HEK293 (cell line): ENCODE data around the gene CCDC179.

Experiments used
- CTCF ChIA-PET: fragments of 350-600 bp; formaldehyde crosslinking; extraction: SDS; loops from one replicate; lab custom pipeline; 2021; ENCODE audit warnings: antibody characterized with exemption; lab: Yijun Ruan, JAX
- POLR2A ChIA-PET: fragments of 300-600 bp; formaldehyde crosslinking; extraction: SDS; loops from one replicate; lab custom pipeline; 2020; ENCODE audit warnings: antibody characterized with exemption, inconsistent platforms; lab: Yijun Ruan, JAX
- H3K27ac ChIP-seq: fragments of 200-500 bp; sonication (Bioruptor generic); 2 replicates; pipeline ENCODE4 v1.5.1; 2014; ENCODE audit warnings: low read depth, low read length, control low read depth, inconsistent platforms; ENCODE audit errors: extremely low read depth
- H3K36me3 ChIP-seq, 2 experiments: fragments of 200-500 bp in 1 of 2; sonication (Bioruptor generic) in 1 of 2; 1 replicate in 1 of 2; 2 replicates in 1 of 2; pipeline ENCODE4 v1.5.1; 2014 to 2017; ENCODE audit warnings: inconsistent platforms in 2 of 2, low read length in 2 of 2; ENCODE audit not compliant: control insufficient read depth in 2 of 2, insufficient read depth in 1 of 2
- H3K4me1 ChIP-seq: fragments of 200-500 bp; sonication (Bioruptor generic); 2 replicates; pipeline ENCODE4 v1.5.1; 2014; ENCODE audit warnings: mild to moderate bottlenecking, low read length, inconsistent platforms; ENCODE audit not compliant: control insufficient read depth, insufficient read depth
- H3K4me3 ChIP-seq: 2 replicates; pipeline ENCODE4 v1.5.1; 2011; ENCODE audit warnings: low read depth, mild to moderate bottlenecking, control low read depth, low read length, moderate library complexity
- H3K9me3 ChIP-seq: fragments of 200-500 bp; sonication (Bioruptor generic); 2 replicates; pipeline ENCODE4 v1.5.1; 2014; ENCODE audit warnings: low read depth, low read length, inconsistent platforms; ENCODE audit not compliant: control insufficient read depth, insufficient read depth
- PRDM1 ChIP-seq: fragments of 450-650 bp; formaldehyde crosslinking; IDR thresholded peaks from 2 replicates; pipeline ENCODE4; 2016; ENCODE audit warnings: missing biosample characterization, missing genetic modification characterization
- ZNF138 ChIP-seq: fragments of 450-650 bp; formaldehyde crosslinking; IDR thresholded peaks from 2 replicates; pipeline ENCODE4 v1.5.1; 2016; ENCODE audit warnings: missing biosample characterization, missing genetic modification characterization, borderline replicate concordance
- ZNF155 ChIP-seq: fragments of 450-650 bp; formaldehyde crosslinking; IDR thresholded peaks from 2 replicates; pipeline ENCODE4 v1.5.1; 2016; ENCODE audit warnings: missing biosample characterization, missing genetic modification characterization
- ZNF157 ChIP-seq: fragments of 450-650 bp; formaldehyde crosslinking; IDR thresholded peaks from 2 replicates; pipeline ENCODE4 v1.5.1; 2016; ENCODE audit warnings: missing biosample characterization, missing genetic modification characterization
- ZNF175 ChIP-seq: fragments of 450-650 bp; formaldehyde crosslinking; IDR thresholded peaks from 2 replicates; pipeline ENCODE4 v1.5.1; 2016; ENCODE audit warnings: missing biosample characterization, missing genetic modification characterization
- ZNF311 ChIP-seq: fragments of 450-650 bp; formaldehyde crosslinking; IDR thresholded peaks from 2 replicates; pipeline ENCODE4 v1.5.1; 2017; ENCODE audit warnings: missing biosample characterization, missing genetic modification characterization, borderline replicate concordance
- ZNF426 ChIP-seq: fragments of 450-650 bp; formaldehyde crosslinking; IDR thresholded peaks from 2 replicates; pipeline ENCODE4 v1.5.1; 2017; ENCODE audit warnings: missing biosample characterization, missing genetic modification characterization, mild to moderate bottlenecking, inconsistent platforms, moderate library complexity
- ZNF585B ChIP-seq: fragments of 450-650 bp; formaldehyde crosslinking; IDR thresholded peaks from 2 replicates; pipeline ENCODE4 v1.5.1; 2016; ENCODE audit warnings: missing biosample characterization, missing genetic modification characterization
- ZNF596 ChIP-seq: fragments of 450-650 bp; IDR thresholded peaks from 2 replicates; pipeline ENCODE4 v1.5.0; 2018; ENCODE audit warnings: missing biosample characterization, mild to moderate bottlenecking, missing genetic modification characterization, moderate library complexity
- ZNF610 ChIP-seq: fragments of 450-650 bp; formaldehyde crosslinking; IDR thresholded peaks from 2 replicates; pipeline ENCODE4 v1.5.1; 2016; ENCODE audit warnings: missing biosample characterization, missing genetic modification characterization, borderline replicate concordance
- ZNF707 ChIP-seq: fragments of 450-650 bp; formaldehyde crosslinking; IDR thresholded peaks from 2 replicates; pipeline ENCODE4 v1.5.1; 2016; ENCODE audit warnings: missing biosample characterization, missing genetic modification characterization
- ZNF830 ChIP-seq: fragments of 450-650 bp; IDR thresholded peaks from 2 replicates; pipeline ENCODE4 v1.5.0; 2018; ENCODE audit warnings: missing biosample characterization, missing genetic modification characterization, low read depth, mild to moderate bottlenecking, moderate library complexity
- TF ChIP-seq, protein P1 (sequence below): fragments of 450-650 bp; formaldehyde crosslinking; IDR thresholded peaks from 2 replicates; pipeline ENCODE4 v1.5.1; 2016; ENCODE audit warnings: missing biosample characterization, missing genetic modification characterization, borderline replicate concordance
- TF ChIP-seq, protein P2 (sequence below): fragments of 450-650 bp; formaldehyde crosslinking; IDR thresholded peaks from 2 replicates; pipeline ENCODE4 v1.5.1; 2016; ENCODE audit warnings: missing biosample characterization, missing genetic modification characterization
- TF ChIP-seq, protein P3 (sequence below): fragments of 450-650 bp; formaldehyde crosslinking; conservative IDR thresholded peaks from 2 replicates; pipeline ENCODE4 v1.5.1; 2016; ENCODE audit warnings: low read depth, missing biosample characterization, missing genetic modification characterization
- TF ChIP-seq, protein P4 (sequence below): fragments of 450-650 bp; formaldehyde crosslinking; IDR thresholded peaks from 2 replicates; pipeline ENCODE4 v1.5.1; 2016; ENCODE audit warnings: missing biosample characterization, missing genetic modification characterization

Gene CCDC179

DNA sequence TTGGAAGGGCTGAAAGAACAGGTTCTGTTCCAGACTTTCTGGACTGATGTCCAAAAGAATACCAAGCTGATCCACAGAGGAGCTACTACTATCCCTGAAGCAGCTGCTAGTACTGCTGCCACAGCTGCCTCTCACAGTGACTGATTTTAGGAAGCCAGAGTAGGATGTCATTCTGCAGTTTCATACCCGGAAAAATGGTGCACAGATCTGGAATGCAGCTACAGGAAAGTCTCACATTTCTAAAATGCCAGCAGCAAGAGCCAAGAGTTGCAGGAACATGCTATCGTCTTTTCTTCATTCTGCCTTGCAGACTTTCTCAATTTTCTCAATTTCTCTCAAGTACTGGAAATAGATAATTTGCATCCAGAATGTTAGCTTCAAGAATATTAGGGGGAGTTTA is 19.4 kb upstream of the CCDC179 start:
- Histone ChIP-seq H3K9me3 (no peaks in the 10 kb centered on the region), H3K27ac (no peak overlapping the region), H3K4me1 (no peaks in the 10 kb centered on the region), H3K4me3 (no peak overlapping the region), H3K36me3 (no peaks in the 10 kb centered on the region)
- ChIA-PET CTCF (interaction anchor here (0.6 to 1.1 kb wide), 2 partner anchors 49 to 158 kb away, joined by 3 read pairs; no protein-coding TSS in a partner anchor), POLR2A (no interaction called here)
- TF ChIP-seq, protein P1, sequence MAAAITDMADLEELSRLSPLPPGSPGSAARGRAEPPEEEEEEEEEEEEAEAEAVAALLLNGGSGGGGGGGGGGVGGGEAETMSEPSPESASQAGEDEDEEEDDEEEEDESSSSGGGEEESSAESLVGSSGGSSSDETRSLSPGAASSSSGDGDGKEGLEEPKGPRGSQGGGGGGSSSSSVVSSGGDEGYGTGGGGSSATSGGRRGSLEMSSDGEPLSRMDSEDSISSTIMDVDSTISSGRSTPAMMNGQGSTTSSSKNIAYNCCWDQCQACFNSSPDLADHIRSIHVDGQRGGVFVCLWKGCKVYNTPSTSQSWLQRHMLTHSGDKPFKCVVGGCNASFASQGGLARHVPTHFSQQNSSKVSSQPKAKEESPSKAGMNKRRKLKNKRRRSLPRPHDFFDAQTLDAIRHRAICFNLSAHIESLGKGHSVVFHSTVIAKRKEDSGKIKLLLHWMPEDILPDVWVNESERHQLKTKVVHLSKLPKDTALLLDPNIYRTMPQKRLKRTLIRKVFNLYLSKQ (tag by site-specific recombination): no peak

DNA sequence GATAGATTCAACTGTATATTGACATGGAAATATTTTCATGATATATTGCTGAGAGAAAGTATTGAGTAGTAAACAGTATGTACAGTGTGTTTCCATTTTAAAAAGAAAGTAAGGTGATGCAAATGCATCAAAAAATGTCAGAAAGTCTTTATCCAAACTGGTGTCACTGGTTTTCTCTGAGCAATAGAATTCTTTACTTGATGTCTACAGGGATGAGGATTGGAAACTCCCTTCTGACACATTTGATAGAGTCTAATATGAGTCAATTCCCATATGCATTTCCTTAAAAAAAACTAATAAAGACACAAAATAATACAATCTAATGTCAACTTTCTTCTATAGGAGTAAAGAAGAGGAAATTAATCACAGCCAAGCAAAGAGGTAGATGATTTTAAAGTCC is 18.3 kb upstream of the CCDC179 start:
- H3K9me3 ChIP-seq: no peaks in the 10 kb centered on the region
- CTCF ChIA-PET: no interaction called here
- H3K4me3 ChIP-seq: no peak overlapping the region
- H3K27ac ChIP-seq: no peak overlapping the region
- POLR2A ChIA-PET: no interaction called here
- no peaks in the 10 kb centered on the region for H3K4me1 ChIP-seq
- no peaks in the 10 kb centered on the region for H3K36me3 ChIP-seq
- no peak for TF ChIP-seq ZNF157 (tag by site-specific recombination)
- TF ChIP-seq ZNF426: no peak
- TF ChIP-seq ZNF596 (tag by site-specific recombination): no peak
- no peak for TF ChIP-seq ZNF311 (tag by site-specific recombination)
- TF ChIP-seq ZNF830 (tag by site-specific recombination): no peak
- TF ChIP-seq ZNF585B (tag by site-specific recombination): no peak
- no peak for TF ChIP-seq PRDM1 (tag by site-specific recombination)
- TF ChIP-seq ZNF707 (tag by site-specific recombination): no peak
- TF ChIP-seq, protein P2, sequence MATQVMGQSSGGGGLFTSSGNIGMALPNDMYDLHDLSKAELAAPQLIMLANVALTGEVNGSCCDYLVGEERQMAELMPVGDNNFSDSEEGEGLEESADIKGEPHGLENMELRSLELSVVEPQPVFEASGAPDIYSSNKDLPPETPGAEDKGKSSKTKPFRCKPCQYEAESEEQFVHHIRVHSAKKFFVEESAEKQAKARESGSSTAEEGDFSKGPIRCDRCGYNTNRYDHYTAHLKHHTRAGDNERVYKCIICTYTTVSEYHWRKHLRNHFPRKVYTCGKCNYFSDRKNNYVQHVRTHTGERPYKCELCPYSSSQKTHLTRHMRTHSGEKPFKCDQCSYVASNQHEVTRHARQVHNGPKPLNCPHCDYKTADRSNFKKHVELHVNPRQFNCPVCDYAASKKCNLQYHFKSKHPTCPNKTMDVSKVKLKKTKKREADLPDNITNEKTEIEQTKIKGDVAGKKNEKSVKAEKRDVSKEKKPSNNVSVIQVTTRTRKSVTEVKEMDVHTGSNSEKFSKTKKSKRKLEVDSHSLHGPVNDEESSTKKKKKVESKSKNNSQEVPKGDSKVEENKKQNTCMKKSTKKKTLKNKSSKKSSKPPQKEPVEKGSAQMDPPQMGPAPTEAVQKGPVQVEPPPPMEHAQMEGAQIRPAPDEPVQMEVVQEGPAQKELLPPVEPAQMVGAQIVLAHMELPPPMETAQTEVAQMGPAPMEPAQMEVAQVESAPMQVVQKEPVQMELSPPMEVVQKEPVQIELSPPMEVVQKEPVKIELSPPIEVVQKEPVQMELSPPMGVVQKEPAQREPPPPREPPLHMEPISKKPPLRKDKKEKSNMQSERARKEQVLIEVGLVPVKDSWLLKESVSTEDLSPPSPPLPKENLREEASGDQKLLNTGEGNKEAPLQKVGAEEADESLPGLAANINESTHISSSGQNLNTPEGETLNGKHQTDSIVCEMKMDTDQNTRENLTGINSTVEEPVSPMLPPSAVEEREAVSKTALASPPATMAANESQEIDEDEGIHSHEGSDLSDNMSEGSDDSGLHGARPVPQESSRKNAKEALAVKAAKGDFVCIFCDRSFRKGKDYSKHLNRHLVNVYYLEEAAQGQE (tag by site-specific recombination): no peak
- TF ChIP-seq, protein P3, sequence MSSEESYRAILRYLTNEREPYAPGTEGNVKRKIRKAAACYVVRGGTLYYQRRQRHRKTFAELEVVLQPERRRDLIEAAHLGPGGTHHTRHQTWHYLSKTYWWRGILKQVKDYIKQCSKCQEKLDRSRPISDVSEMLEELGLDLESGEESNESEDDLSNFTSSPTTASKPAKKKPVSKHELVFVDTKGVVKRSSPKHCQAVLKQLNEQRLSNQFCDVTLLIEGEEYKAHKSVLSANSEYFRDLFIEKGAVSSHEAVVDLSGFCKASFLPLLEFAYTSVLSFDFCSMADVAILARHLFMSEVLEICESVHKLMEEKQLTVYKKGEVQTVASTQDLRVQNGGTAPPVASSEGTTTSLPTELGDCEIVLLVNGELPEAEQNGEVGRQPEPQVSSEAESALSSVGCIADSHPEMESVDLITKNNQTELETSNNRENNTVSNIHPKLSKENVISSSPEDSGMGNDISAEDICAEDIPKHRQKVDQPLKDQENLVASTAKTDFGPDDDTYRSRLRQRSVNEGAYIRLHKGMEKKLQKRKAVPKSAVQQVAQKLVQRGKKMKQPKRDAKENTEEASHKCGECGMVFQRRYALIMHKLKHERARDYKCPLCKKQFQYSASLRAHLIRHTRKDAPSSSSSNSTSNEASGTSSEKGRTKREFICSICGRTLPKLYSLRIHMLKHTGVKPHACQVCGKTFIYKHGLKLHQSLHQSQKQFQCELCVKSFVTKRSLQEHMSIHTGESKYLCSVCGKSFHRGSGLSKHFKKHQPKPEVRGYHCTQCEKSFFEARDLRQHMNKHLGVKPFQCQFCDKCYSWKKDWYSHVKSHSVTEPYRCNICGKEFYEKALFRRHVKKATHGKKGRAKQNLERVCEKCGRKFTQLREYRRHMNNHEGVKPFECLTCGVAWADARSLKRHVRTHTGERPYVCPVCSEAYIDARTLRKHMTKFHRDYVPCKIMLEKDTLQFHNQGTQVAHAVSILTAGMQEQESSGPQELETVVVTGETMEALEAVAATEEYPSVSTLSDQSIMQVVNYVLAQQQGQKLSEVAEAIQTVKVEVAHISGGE (tag by site-specific recombination): no peak
- no peak for TF ChIP-seq ZNF175 (tag by site-specific recombination)

DNA sequence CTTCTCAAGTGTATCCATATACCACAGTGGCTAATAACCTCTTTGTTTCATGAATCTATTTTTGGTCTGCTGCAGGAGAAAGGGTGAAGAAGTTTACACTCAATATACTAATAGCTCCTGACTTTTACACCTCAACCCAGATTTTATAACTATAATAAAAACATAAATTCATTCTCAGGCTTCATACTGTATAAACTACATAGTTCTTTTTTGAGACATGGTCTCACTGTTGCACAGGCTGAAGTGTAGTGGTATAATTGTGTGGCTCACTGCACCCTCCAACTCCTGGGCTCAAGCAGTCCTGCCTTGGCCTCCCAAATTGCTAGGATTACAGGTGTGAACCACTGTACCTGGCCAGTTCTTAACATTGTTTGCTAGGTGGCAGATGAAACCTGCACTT is 17.8 kb upstream of the CCDC179 start:
- POLR2A ChIA-PET: no interaction called here
- Histone ChIP-seq H3K27ac (no peak overlapping the region), H3K4me3 (no peak overlapping the region), H3K9me3 (no peaks in the 10 kb centered on the region), H3K4me1 (no peaks in the 10 kb centered on the region), H3K36me3 (no peaks in the 10 kb centered on the region)
- CTCF ChIA-PET: interaction anchor here (1.0 kb wide), 1 partner anchor 145 kb away, joined by 4 read pairs; no protein-coding TSS in a partner anchor
- TF ChIP-seq, protein P3 (tag by site-specific recombination): no peak
- TF ChIP-seq ZNF610 (no peak), ZNF155 (tag by site-specific recombination) (no peak), ZNF138 (no peak)
- TF ChIP-seq, protein P4, sequence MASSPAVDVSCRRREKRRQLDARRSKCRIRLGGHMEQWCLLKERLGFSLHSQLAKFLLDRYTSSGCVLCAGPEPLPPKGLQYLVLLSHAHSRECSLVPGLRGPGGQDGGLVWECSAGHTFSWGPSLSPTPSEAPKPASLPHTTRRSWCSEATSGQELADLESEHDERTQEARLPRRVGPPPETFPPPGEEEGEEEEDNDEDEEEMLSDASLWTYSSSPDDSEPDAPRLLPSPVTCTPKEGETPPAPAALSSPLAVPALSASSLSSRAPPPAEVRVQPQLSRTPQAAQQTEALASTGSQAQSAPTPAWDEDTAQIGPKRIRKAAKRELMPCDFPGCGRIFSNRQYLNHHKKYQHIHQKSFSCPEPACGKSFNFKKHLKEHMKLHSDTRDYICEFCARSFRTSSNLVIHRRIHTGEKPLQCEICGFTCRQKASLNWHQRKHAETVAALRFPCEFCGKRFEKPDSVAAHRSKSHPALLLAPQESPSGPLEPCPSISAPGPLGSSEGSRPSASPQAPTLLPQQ (tag by site-specific recombination): no peak
